Spinal cord (tissue), 10 donors: ENCODE data around the gene PDZD2. TPM values are rescaled to one million over a fixed set of nuclear protein-coding genes. Genes with fewer than 3 reads are reported as not detected.
"Not testable (repeated sequence)": the region's sequence is repeated elsewhere in the genome, so short reads cannot be mapped to it uniquely, and the experiment has no call there.

Experiments
- DNase-seq, 6 donors: peaks; one replicate each; pipeline versions ENCODE4 v3.0.0 to v3.0.0-alpha.2; 2013 to 2015; ENCODE audit warnings: low spot score in 6 of 6, low read depth in 4 of 6
- H3K27ac ChIP-seq: one replicate; pipeline ENCODE4 v1.5.1; 2013; ENCODE audit warnings: low read depth, low read length, control low read depth
- H3K27me3 ChIP-seq: one replicate; pipeline ENCODE4 v1.6.1; 2013; ENCODE audit warnings: low read length; ENCODE audit not compliant: control insufficient read depth, insufficient read depth
- H3K36me3 ChIP-seq: one replicate; pipeline ENCODE4 v1.6.1; 2013; ENCODE audit warnings: low read length; ENCODE audit not compliant: control insufficient read depth, insufficient read depth
- H3K4me1 ChIP-seq: one replicate; pipeline ENCODE4 v1.6.1; 2013; ENCODE audit warnings: low read length; ENCODE audit not compliant: control insufficient read depth, insufficient read depth
- H3K4me3 ChIP-seq: one replicate; pipeline ENCODE4 v1.5.1; 2013; ENCODE audit warnings: low read depth, low read length, control low read depth
- H3K9me3 ChIP-seq: one replicate; pipeline ENCODE4 v1.6.1; 2013; ENCODE audit warnings: low read length; ENCODE audit not compliant: control insufficient read depth, insufficient read depth
- WGBS: methylation state at CpG from one replicate; pipeline ENCODE4 v1.1.5; 2013; ENCODE audit warnings: missing lambda C conversion rate; ENCODE audit not compliant: insufficient coverage; 5-methylcytosine and 5-hydroxymethylcytosine counted together
- polyA plus RNA-seq, 2 donors: library from polyadenylated mRNA; unstranded; fragments of 120-200 nt; gene quantifications; one replicate each; pipeline ENCODE4 v1.2.1, GENCODE V29; 2013; ENCODE audit not compliant: insufficient read length in 2 of 2
- total RNA-seq, 2 donors: library from RNA; depleted of rRNA in 1 of 2; stranded (reverse); fragments of 120-200 nt in 1 of 2; fragments of >200 nt in 1 of 2; gene quantifications; one replicate each; pipeline versions ENCODE4 v1.2.3 to v1.2.4, GENCODE V29; 2013 to 2014
- donor health status: healthy.

Gene PDZD2
- total and polyA plus RNA-seq, 4 donors: 22.1 to 40.2 (median 34.9) TPM

GRCh38 chr5:31972558-31972957 lies 333.6 kb downstream of the PDZD2 start:
- H3K36me3 ChIP-seq: no peaks in the 10 kb centered on the region
- no peak overlapping the region for H3K4me3 ChIP-seq
- no peaks in the 10 kb centered on the region for H3K9me3 ChIP-seq
- DNase-seq: no peak
- no peaks in the 10 kb centered on the region for H3K4me1 ChIP-seq
- no peaks in the 10 kb centered on the region for H3K27me3 ChIP-seq
- no peak overlapping the region for H3K27ac ChIP-seq

- DNase-seq, H3K36me3 ChIP-seq, H3K9me3 ChIP-seq, H3K4me1 ChIP-seq, H3K27me3 ChIP-seq, H3K27ac ChIP-seq, H3K4me3 ChIP-seq: not testable (repeated sequence)
- WGBS: 100% methylated on average over 1 of the region's 5 CpGs
Observed at GRCh38 chr5:31975189-31975612, 336.3 kb downstream of the PDZD2 start.

GRCh38 chr5:31976169-31976568 lies 337.2 kb downstream of the PDZD2 start:
- Histone ChIP-seq H3K9me3 (no peaks in the 10 kb centered on the region), H3K27ac (no peak overlapping the region), H3K36me3 (no peaks in the 10 kb centered on the region), H3K4me1 (no peaks in the 10 kb centered on the region), H3K27me3 (no peaks in the 10 kb centered on the region), H3K4me3 (no peak overlapping the region)
- no peak for DNase-seq
- no CpG with 5 or more reads among the region's 1 CpG for WGBS

GRCh38 chr5:31981361-31981945 lies 342.5 kb downstream of the PDZD2 start:
- no peak for DNase-seq
- Histone ChIP-seq H3K4me1 (no peaks in the 10 kb centered on the region), H3K27ac (no peak overlapping the region), H3K27me3 (no peaks in the 10 kb centered on the region), H3K36me3 (no peaks in the 10 kb centered on the region), H3K4me3 (no peak overlapping the region), H3K9me3 (no peaks in the 10 kb centered on the region)
- WGBS: 88% methylated on average over 4 of the region's 7 CpGs

GRCh38 chr5:31982027-31982426 lies 343.1 kb downstream of the PDZD2 start:
- no peak for DNase-seq
- no peaks in the 10 kb centered on the region for H3K9me3 ChIP-seq
- no peak overlapping the region for H3K27ac ChIP-seq
- H3K4me3 ChIP-seq: no peak overlapping the region
- WGBS: 84% methylated on average over 6 of the region's 6 CpGs
- no peaks in the 10 kb centered on the region for H3K27me3 ChIP-seq
- H3K36me3 ChIP-seq: no peaks in the 10 kb centered on the region
- no peaks in the 10 kb centered on the region for H3K4me1 ChIP-seq

GRCh38 chr5:31982621-31983020 lies 343.7 kb downstream of the PDZD2 start:
- Histone ChIP-seq H3K27me3 (no peaks in the 10 kb centered on the region), H3K4me3 (no peak overlapping the region), H3K9me3 (no peaks in the 10 kb centered on the region), H3K36me3 (no peaks in the 10 kb centered on the region), H3K4me1 (no peaks in the 10 kb centered on the region), H3K27ac (no peak overlapping the region)
- WGBS: no CpG with 5 or more reads among the region's 2 CpGs
- DNase-seq: no peak

GRCh38 chr5:31983851-31984250 lies 344.9 kb downstream of the PDZD2 start:
- Histone ChIP-seq H3K27me3 (no peaks in the 10 kb centered on the region), H3K4me1 (no peaks in the 10 kb centered on the region), H3K9me3 (no peaks in the 10 kb centered on the region), H3K4me3 (no peak overlapping the region), H3K36me3 (no peaks in the 10 kb centered on the region), H3K27ac (no peak overlapping the region)
- no CpG with 5 or more reads among the region's 4 CpGs for WGBS
- no peak for DNase-seq

GRCh38 chr5:31984691-31985090 lies 345.8 kb downstream of the PDZD2 start:
- Histone ChIP-seq H3K27me3 (no peaks in the 10 kb centered on the region), H3K36me3 (no peaks in the 10 kb centered on the region), H3K27ac (no peak overlapping the region), H3K4me3 (no peak overlapping the region), H3K4me1 (peaks cover 2% of the 10 kb centered on the region), H3K9me3 (no peaks in the 10 kb centered on the region)
- no CpG with 5 or more reads among the region's 1 CpG for WGBS
- DNase-seq: no peak

GRCh38 chr5:31986101-31986500 lies 347.2 kb downstream of the PDZD2 start:
- Histone ChIP-seq H3K27ac (no peak overlapping the region), H3K4me1 (peaks cover 8% of the 10 kb centered on the region), H3K27me3 (no peaks in the 10 kb centered on the region), H3K9me3 (no peaks in the 10 kb centered on the region), H3K4me3 (no peak overlapping the region), H3K36me3 (no peaks in the 10 kb centered on the region)
- WGBS: 100% methylated on average over 1 of the region's 5 CpGs
- DNase-seq: no peak

- H3K4me1 ChIP-seq: peaks cover 8% of the 10 kb centered on the region
- H3K9me3 ChIP-seq: no peaks in the 10 kb centered on the region
- no peaks in the 10 kb centered on the region for H3K36me3 ChIP-seq
- no peak overlapping the region for H3K27ac ChIP-seq
- no peak for DNase-seq
- H3K4me3 ChIP-seq: no peak overlapping the region
- WGBS: 84% methylated on average over 5 of the region's 7 CpGs
- no peaks in the 10 kb centered on the region for H3K27me3 ChIP-seq
Observed at GRCh38 chr5:31987985-31988710, 349.2 kb downstream of the PDZD2 start.
